ENCODE data around the gene TSPO2. TPM values are rescaled to one million over a fixed set of nuclear protein-coding genes. Genes with fewer than 3 reads are reported as not detected.
A peak's percentile ranks its signal among the peaks of the same experiment; 100 is the strongest.

Gene TSPO2
- total and polyA plus RNA-seq, 2 of the 13 experiments (the other 11 are each of a cell fraction or from before 2014, with no cell fraction given) = 0.55 TPM; not detected in 1

- TF ChIP-seq, protein P1, sequence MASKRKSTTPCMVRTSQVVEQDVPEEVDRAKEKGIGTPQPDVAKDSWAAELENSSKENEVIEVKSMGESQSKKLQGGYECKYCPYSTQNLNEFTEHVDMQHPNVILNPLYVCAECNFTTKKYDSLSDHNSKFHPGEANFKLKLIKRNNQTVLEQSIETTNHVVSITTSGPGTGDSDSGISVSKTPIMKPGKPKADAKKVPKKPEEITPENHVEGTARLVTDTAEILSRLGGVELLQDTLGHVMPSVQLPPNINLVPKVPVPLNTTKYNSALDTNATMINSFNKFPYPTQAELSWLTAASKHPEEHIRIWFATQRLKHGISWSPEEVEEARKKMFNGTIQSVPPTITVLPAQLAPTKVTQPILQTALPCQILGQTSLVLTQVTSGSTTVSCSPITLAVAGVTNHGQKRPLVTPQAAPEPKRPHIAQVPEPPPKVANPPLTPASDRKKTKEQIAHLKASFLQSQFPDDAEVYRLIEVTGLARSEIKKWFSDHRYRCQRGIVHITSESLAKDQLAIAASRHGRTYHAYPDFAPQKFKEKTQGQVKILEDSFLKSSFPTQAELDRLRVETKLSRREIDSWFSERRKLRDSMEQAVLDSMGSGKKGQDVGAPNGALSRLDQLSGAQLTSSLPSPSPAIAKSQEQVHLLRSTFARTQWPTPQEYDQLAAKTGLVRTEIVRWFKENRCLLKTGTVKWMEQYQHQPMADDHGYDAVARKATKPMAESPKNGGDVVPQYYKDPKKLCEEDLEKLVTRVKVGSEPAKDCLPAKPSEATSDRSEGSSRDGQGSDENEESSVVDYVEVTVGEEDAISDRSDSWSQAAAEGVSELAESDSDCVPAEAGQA (IDR thresholded peaks at IDR 0.05; ENCODE audit: low read depth) = no peak
- TF ChIP-seq, protein P1 (CRISPR knock-in tag; IDR thresholded peaks at IDR 0.05; ENCODE audit: borderline replicate concordance) = no peak; the same call in 1 of the 2 replicates
- TF ChIP-seq ZNF616 (CRISPR knock-in tag; IDR thresholded peaks at IDR 0.05; ENCODE audit: low read depth) = no peak
- TF ChIP-seq JUND (CRISPR knock-in tag; IDR thresholded peaks at IDR 0.05) = no peak
- TF ChIP-seq GTF2F1 (IDR thresholded peaks at IDR 0.05; ENCODE audit: low read length) = no peak
- no peak for TF ChIP-seq SNAPC2 (CRISPR knock-in tag; IDR thresholded peaks at IDR 0.05)
- TF ChIP-seq, protein P2, sequence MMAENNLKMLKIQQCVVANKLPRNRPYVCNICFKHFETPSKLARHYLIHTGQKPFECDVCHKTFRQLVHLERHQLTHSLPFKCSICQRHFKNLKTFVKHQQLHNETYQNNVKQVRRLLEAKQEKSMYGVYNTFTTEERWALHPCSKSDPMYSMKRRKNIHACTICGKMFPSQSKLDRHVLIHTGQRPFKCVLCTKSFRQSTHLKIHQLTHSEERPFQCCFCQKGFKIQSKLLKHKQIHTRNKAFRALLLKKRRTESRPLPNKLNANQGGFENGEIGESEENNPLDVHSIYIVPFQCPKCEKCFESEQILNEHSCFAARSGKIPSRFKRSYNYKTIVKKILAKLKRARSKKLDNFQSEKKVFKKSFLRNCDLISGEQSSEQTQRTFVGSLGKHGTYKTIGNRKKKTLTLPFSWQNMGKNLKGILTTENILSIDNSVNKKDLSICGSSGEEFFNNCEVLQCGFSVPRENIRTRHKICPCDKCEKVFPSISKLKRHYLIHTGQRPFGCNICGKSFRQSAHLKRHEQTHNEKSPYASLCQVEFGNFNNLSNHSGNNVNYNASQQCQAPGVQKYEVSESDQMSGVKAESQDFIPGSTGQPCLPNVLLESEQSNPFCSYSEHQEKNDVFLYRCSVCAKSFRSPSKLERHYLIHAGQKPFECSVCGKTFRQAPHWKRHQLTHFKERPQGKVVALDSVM (CRISPR knock-in tag; IDR thresholded peaks at IDR 0.05) = no peak
- TF ChIP-seq GLI4 (CRISPR knock-in tag; IDR thresholded peaks at IDR 0.05; ENCODE audit: borderline replicate concordance) = peak; percentile 64; the same call in 1 of the 2 replicates
- no peak for TF ChIP-seq ZNF326 (CRISPR knock-in tag; IDR thresholded peaks at IDR 0.05; ENCODE audit: borderline replicate concordance)
- no peak for TF ChIP-seq DPF2 (CRISPR knock-in tag; IDR thresholded peaks at IDR 0.05; ENCODE audit: borderline replicate concordance, low read depth)
- TF ChIP-seq KIAA2018 (CRISPR knock-in tag; IDR thresholded peaks at IDR 0.05; ENCODE audit: borderline replicate concordance) = no peak
- TF ChIP-seq GABPA (IDR thresholded peaks at IDR 0.05; ENCODE audit: low read depth, low read length) = no peak
- no peak for TF ChIP-seq GABPA (CRISPR knock-in tag; IDR thresholded peaks at IDR 0.05; ENCODE audit: low read depth)
Observed at GRCh38 chr6:41027799-41028560, 14.3 kb upstream of the TSPO2 start (continued).

Measured in HepG2 (cell line).